ENCODE results near the gene NACC2.

- TF ChIP-seq POLR2A (IDR thresholded peaks at IDR 0.05) (no peak), CTCF (IDR thresholded peaks at IDR 0.05) (no peak), POLR2AphosphoS5 (IDR thresholded peaks at IDR 0.05) (no peak), EP300 (IDR thresholded peaks at IDR 0.05) (no peak)
These were observed 75.4 kb downstream of the NACC2 start for GRCh38 chr9:136019681-136020060.

All from gastroesophageal sphincter (tissue), 3 donors.